ENCODE measurements around the gene LRP8. TPM values are rescaled to one million over a fixed set of nuclear protein-coding genes. Genes with fewer than 3 reads are reported as not detected.

LRP8 gene
- total and polyA plus RNA-seq, 2 of the 4 experiments (the other 2 are of a cell fraction), result 12.0 to 12.1 TPM

- BruUV-seq (replicated peaks), result no TSS peak
- H3K56ac ChIP-seq (ENCODE audit: extremely low read depth, insufficient read depth, low read length), result no peak overlapping the region
- ATAC-seq (ENCODE audit: low read depth) (no peak), DNase-seq (no peak)
- no peaks in the 10 kb centered on the region for H3K79me1 ChIP-seq (ENCODE audit: low read depth in 1 of 2, low read length in 2 of 2)
- H3K4me2 ChIP-seq (ENCODE audit: low read depth, low read length), result no peak overlapping the region
- H4K5ac ChIP-seq (ENCODE audit: low read depth, low read length), result no peak overlapping the region
- H2AK5ac ChIP-seq (ENCODE audit: low read depth, low read length), result no peak overlapping the region
- H2BK20ac ChIP-seq (ENCODE audit: low read depth, low read length), result no peak overlapping the region
- H4K20me1 ChIP-seq (ENCODE audit: insufficient read depth, low read length), result no peaks in the 10 kb centered on the region; the same call in 1 of the 2 replicates
- intact Hi-C loops (cut with micrococcal nuclease) (no loop called here), dilution Hi-C loops (cut with HindIII; ENCODE audit: low sequenced_read_pairs, unreplicated experiment) (no loop called here), in situ Hi-C loops (cut with MboI; ENCODE audit: low sequenced_read_pairs) (no loop called here)
- WGBS, 2 experiments (ENCODE audit: extremely low coverage in 2 of 2, insufficient read length in 1 of 2), result no CpG with 5 or more reads among the region's 11 CpGs
- H2BK5ac ChIP-seq (ENCODE audit: low read depth, low read length, poor library complexity, severe bottlenecking), result no peak overlapping the region
- H3K9me3 ChIP-seq (ENCODE audit: control insufficient read depth, insufficient read depth, low read length), result no peaks in the 10 kb centered on the region
- no peak overlapping the region for H3K27ac ChIP-seq (ENCODE audit: insufficient read depth, low read length)
- no peak overlapping the region for H2BK15ac ChIP-seq (ENCODE audit: low read depth, low read length)
- H3K4ac ChIP-seq (ENCODE audit: low read depth, low read length), result no peak overlapping the region
- H3K4me1 ChIP-seq (ENCODE audit: control insufficient read depth, insufficient read depth, low read length), result no peaks in the 10 kb centered on the region
- no peaks in the 10 kb centered on the region for H3K27me3 ChIP-seq (ENCODE audit: control insufficient read depth, insufficient read depth, low read length)
- TF ChIP-seq FOS (IDR thresholded peaks at IDR 0.05; ENCODE audit: low read depth, low read length) (no peak), ELK1 (IDR thresholded peaks at IDR 0.05; ENCODE audit: borderline replicate concordance, low read depth, low read length) (no peak), RAD21 (IDR thresholded peaks at IDR 0.05; ENCODE audit: low read length) (no peak), BHLHE40 (IDR thresholded peaks at IDR 0.05; ENCODE audit: low read depth, low read length) (no peak), USF2 (IDR thresholded peaks at IDR 0.05; ENCODE audit: low read depth, low read length) (no peak), CEBPB (IDR thresholded peaks at IDR 0.05; ENCODE audit: low read depth, low read length) (no peak), NFE2L2 (IDR thresholded peaks at IDR 0.05; ENCODE audit: low read depth, low read length) (no peak), CHD1 (IDR thresholded peaks at IDR 0.05; ENCODE audit: low read depth, low read length) (no peak), SMC3 (IDR thresholded peaks at IDR 0.05; ENCODE audit: low read depth, low read length) (no peak), MAZ (IDR thresholded peaks at IDR 0.05; ENCODE audit: borderline replicate concordance, low read depth, low read length) (no peak), MXI1 (IDR thresholded peaks at IDR 0.05; ENCODE audit: borderline replicate concordance, low read depth, low read length) (no peak), CTCF (conservative IDR thresholded peaks at IDR 0.05; ENCODE audit: low read depth, low read length) (no peak), POLR2A (IDR thresholded peaks at IDR 0.05; ENCODE audit: low read depth, low read length) (no peak), RFX5 (IDR thresholded peaks at IDR 0.05; ENCODE audit: low read depth, low read length) (no peak), MAFK (IDR thresholded peaks at IDR 0.05; ENCODE audit: low read depth, low read length) (no peak), RCOR1 (IDR thresholded peaks at IDR 0.05; ENCODE audit: insufficient replicate concordance, low read length) (no peak)
- no peak overlapping the region for H3K18ac ChIP-seq (ENCODE audit: low read depth, low read length)
- no peak overlapping the region for H2BK120ac ChIP-seq (ENCODE audit: low read depth, low read length)
- no peak overlapping the region for H4K91ac ChIP-seq (ENCODE audit: insufficient read depth, low read depth, low read length)
- H3K14ac ChIP-seq (replicated peaks; ENCODE audit: low read depth, low read length), result no peak overlapping the region
- H3K4me3 ChIP-seq (ENCODE audit: insufficient read depth, low read depth, low read length), result no peak overlapping the region
- ChIA-PET POLR2A (ENCODE audit: unreplicated experiment) (no interaction called here), CTCF (no interaction called here)
- H2AK9ac ChIP-seq (replicated peaks; ENCODE audit: low read depth, low read length, poor library complexity), result no peak overlapping the region
- H3K23ac ChIP-seq (ENCODE audit: low read depth, low read length), result no peak overlapping the region
- H2AFZ ChIP-seq (replicated peaks; ENCODE audit: low read length, poor library complexity), result no peak overlapping the region
- H3K36me3 ChIP-seq (ENCODE audit: control insufficient read depth, insufficient read depth, low read length), result no peaks in the 10 kb centered on the region
- H3K9me1 ChIP-seq (ENCODE audit: insufficient read depth, low read length), result 0 out of 2 replicates have a peak, but pooled peaks cover 5% of the 10 kb centered on the region
- no peak overlapping the region for H3K9ac ChIP-seq (ENCODE audit: low read depth, low read length)
- H4K8ac ChIP-seq (ENCODE audit: low read depth in 2 of 2, low read length in 2 of 2), result no peak overlapping the region
These were observed 18.1 kb downstream of the LRP8 start for GRCh38 chr1:53309802-53310201.

Measured in IMR-90 (cell line).